ENCODE data around the gene ELF2. TPM values are rescaled to one million over a fixed set of nuclear protein-coding genes. Genes with fewer than 3 reads are reported as not detected.

ELF2 gene
- total RNA-seq, 1 donor from 2014 or later = 30.5 TPM

DNA sequence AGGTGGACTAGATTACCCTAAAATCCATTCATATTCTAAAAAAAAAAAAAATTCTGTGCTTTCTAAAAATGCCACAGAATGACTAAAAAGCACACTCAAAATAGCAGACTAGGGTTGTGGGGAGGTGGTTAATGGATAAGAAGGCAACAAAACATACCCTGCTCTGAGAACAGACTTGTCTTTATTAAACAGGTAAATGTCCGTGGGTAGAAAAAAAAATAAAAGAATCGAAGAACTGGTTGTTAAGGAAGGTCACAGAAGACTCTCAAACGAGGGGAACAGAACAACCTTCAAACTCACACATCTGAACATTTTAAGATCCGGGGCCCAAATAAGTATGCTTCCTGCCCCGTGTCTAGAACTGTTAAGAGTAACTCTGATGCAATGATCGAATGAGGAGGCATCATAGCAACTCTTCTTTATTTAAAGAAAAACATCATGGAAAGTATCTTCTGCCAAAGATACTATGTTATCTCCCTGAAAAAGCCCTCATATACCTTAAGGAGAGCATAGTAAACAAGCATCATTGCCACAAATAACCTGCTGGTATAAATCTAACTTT is 68.4 kb downstream of the ELF2 start:
- Mint-ChIP-seq H3K9me3 (no peaks in the 10 kb centered on the region), H3K36me3 (ENCODE audit: low read depth) (no peaks in the 10 kb centered on the region), H3K27me3 (no peaks in the 10 kb centered on the region), H3K4me1 (no peaks in the 10 kb centered on the region), H3K27ac (no peak overlapping the region), H3K4me3 (no peak overlapping the region)
- intact Hi-C loops (cut with micrococcal nuclease) = no loop called here
- DNase-seq = no peak

- no peak overlapping the region for H3K27ac Mint-ChIP-seq
- intact Hi-C loops (cut with micrococcal nuclease) = loop anchor here (1.0 to 2.0 kb wide), 4 partner anchors 69 to 196 kb away; partner anchors contain the start of gene ELF2
- H3K9me3 Mint-ChIP-seq = no peaks in the 10 kb centered on the region
These were observed 77.5 kb downstream of the ELF2 start for GRCh38 chr4:139099366-139099982.

DNA sequence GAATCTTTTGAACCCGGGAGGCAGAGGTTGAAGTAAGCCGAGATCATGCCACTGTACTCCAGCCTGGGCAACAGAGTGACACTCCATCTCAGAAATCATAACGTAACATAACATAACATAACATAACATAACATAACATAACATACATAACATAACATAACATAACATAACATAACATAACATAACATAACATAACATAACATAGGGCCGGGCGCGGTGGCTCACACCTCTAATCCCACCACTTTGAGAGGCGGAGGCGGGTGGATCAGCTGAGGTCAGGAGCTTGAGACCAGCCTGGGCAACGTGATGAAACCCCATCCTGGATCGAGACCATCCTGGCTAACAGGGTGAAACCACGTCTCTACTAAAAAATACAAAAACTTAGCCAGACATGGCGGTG is 84.7 kb downstream of the ELF2 start:
- H3K4me3 Mint-ChIP-seq = no peak overlapping the region
- no peaks in the 10 kb centered on the region for H3K27me3 Mint-ChIP-seq
- H3K4me1 Mint-ChIP-seq = no peaks in the 10 kb centered on the region
- no peak overlapping the region for H3K27ac Mint-ChIP-seq
- DNase-seq = no peak
- H3K36me3 Mint-ChIP-seq (ENCODE audit: low read depth) = no peaks in the 10 kb centered on the region
- H3K9me3 Mint-ChIP-seq = no peaks in the 10 kb centered on the region
- intact Hi-C loops (cut with micrococcal nuclease) = no loop called here

More at GRCh38 chr4:139099366-139099982, 77.5 kb downstream of the ELF2 start:
- Mint-ChIP-seq H3K27me3 (no peaks in the 10 kb centered on the region), H3K4me3 (no peak overlapping the region), H3K36me3 (ENCODE audit: low read depth) (no peaks in the 10 kb centered on the region), H3K4me1 (peaks cover 4% of the 10 kb centered on the region)
- peak; percentile 90 for DNase-seq

DNA sequence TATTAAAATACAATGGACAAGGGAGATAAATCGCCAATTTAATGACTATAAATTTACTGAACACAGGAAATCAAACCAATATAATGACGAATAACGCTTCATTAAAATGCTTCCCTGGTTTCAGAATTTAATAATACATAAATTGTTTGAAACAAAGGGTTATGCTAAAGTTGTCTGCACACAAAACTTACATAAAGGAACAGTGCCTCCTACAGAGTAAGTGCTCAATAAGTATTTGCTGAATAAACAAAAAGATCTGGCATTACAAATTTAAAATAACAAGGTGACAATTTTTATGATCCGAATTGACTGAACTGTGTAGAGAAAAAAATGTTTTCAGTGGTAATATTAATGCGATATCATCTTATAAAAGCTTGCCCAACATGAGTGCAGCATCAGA is 91.9 kb downstream of the ELF2 start:
- peak overlapping the region; percentile 100 for H3K4me3 Mint-ChIP-seq
- no peak for DNase-seq
- H3K9me3 Mint-ChIP-seq = no peaks in the 10 kb centered on the region
- H3K27me3 Mint-ChIP-seq = peaks cover 2% of the 10 kb centered on the region
- H3K27ac Mint-ChIP-seq = no peak overlapping the region
- intact Hi-C loops (cut with micrococcal nuclease) = no loop called here
- peaks cover 25% of the 10 kb centered on the region for H3K4me1 Mint-ChIP-seq
- H3K36me3 Mint-ChIP-seq (ENCODE audit: low read depth) = peaks cover 3% of the 10 kb centered on the region

- peaks cover 4% of the 10 kb centered on the region for H3K36me3 Mint-ChIP-seq (ENCODE audit: low read depth)
- H3K9me3 Mint-ChIP-seq = no peaks in the 10 kb centered on the region
- peaks cover 2% of the 10 kb centered on the region for H3K27me3 Mint-ChIP-seq
- intact Hi-C loops (cut with micrococcal nuclease) = loop anchor here (1.0 to 5.0 kb wide), 2 partner anchors 54 to 473 kb away; partner anchors contain the start of gene SETD7
- peak overlapping the region; percentile 100 for H3K4me3 Mint-ChIP-seq
- H3K4me1 Mint-ChIP-seq = peaks cover 28% of the 10 kb centered on the region
- DNase-seq = no peak
- peak overlapping the region; percentile 87 for H3K27ac Mint-ChIP-seq
These were observed 92.3 kb downstream of the ELF2 start for GRCh38 chr4:139084804-139085093.

DNA sequence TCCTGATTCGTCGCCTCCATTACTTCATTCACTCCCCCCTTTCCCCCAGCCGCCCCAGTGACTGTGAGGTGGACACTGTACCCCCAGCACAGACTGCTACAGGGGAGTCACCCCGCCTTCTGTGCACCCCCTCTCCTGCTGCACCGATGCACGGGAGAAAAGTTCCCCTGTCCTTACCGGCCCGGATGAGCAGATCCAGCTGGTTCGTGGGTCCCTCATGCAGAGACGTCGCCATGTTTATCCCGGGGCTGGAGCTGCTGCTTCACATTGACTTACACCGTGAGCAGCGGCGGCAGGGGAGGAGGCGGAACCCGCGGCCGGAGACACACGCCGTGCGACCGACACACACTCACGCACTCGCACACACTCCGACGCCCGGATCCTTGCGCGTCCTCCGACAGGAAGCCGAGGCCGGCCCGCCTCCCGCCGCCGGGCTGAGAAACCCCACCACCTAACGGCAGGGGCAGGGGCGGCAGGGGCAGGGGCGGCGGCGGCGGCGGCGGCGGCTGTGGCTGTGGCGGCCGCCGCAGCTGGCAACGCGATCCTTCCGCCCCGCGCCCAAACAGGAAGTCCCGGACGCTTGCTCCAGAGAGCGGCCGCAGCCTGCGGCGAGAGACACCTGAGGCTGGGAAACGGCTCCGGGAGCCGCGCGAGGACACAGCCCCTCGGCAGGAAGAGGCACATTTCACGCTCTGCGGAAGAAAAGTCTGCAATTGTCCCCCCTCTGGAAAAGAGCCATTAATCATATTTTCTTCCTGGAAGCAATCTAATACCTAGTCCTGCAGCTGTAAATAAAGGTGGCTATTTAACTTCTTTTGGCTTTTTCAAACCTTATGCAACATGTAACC is 92.8 kb downstream of the ELF2 start:
- Mint-ChIP-seq H3K36me3 (ENCODE audit: low read depth) (peaks cover 4% of the 10 kb centered on the region), H3K27ac (peak overlapping the region; percentile 100), H3K27me3 (peaks cover 2% of the 10 kb centered on the region), H3K4me1 (peaks cover 30% of the 10 kb centered on the region), H3K4me3 (peak overlapping the region; percentile 100), H3K9me3 (no peaks in the 10 kb centered on the region)
- DNase-seq = peak; percentile 95
- intact Hi-C loops (cut with micrococcal nuclease) = loop anchor here (1.0 to 5.0 kb wide), 6 partner anchors 54 to 473 kb away; partner anchors contain the start of genes NAA15, NOCT, RAB33B and SETD7

DNA sequence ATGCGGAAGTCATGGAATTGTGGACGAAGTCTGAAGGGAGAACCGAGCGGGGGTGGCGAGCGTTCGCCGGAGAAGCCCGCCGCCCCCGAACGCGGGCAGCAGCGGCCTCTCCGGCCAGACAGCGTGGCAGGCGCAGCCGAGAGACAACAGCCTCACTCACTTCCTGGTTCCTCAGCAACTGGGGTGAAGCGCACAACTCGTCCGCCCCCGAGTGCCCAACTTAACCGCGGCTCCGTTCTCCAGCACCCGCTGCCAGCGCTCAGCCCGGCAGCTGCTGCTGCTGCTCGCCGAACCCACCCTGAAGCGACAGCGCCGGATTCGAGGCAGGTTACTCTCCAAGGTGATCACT is 93.4 kb downstream of the ELF2 start:
- intact Hi-C loops (cut with micrococcal nuclease) = loop anchor here (1.0 to 5.0 kb wide), 5 partner anchors 68 to 474 kb away; partner anchors contain the start of genes NAA15, NOCT, RAB33B and SETD7
- Mint-ChIP-seq H3K4me3 (peak overlapping the region; percentile 100), H3K4me1 (peaks cover 30% of the 10 kb centered on the region), H3K27me3 (peaks cover 2% of the 10 kb centered on the region), H3K36me3 (ENCODE audit: low read depth) (peaks cover 4% of the 10 kb centered on the region), H3K27ac (peak overlapping the region; percentile 100), H3K9me3 (no peaks in the 10 kb centered on the region)
- peak; percentile 90 for DNase-seq

DNA sequence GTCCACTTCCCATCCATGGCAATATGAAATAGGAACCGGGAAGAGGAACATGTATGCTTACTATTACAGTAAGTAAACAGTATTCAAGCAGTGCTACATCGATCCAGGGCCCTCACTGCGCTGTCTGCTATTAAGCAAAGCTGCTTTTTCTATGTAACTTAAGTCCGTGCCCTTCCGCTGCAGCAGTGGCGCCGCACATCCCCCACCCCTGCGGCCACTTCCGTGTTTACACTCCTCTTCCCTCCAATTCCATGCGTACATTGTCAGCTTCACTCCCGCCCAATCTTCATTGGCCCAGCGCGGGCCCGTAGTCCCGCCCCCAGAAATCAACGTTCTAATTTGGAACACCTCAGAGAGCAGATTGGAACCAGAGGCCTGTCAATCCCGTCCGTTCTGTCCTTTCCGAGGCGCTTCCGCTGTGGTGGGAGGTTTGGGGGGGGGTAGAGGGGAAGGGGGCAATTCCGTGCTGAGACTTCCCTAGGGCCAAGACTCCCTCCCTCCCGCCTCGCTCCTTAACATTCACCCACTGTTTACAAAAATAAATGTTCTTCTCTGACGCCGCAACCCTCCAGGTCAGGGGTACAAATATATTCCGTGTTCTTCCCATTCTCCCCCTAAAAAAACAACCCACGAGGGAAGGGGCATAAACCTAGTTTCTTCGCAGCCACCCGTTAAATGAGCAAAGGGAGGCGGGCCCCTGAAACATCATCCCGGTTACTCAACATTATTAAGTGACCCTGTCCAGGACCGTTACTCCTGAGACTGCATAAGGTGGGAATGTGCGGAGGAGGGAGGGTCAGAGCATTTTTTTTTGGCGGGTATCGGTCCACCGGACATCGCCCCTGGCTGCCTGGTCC is 94.0 kb downstream of the ELF2 start:
- peaks cover 2% of the 10 kb centered on the region for H3K27me3 Mint-ChIP-seq
- H3K4me3 Mint-ChIP-seq = peak overlapping the region; percentile 100
- H3K9me3 Mint-ChIP-seq = no peaks in the 10 kb centered on the region
- intact Hi-C loops (cut with micrococcal nuclease) = loop anchor here (1.0 to 5.0 kb wide), 5 partner anchors 68 to 474 kb away; partner anchors contain the start of genes NAA15, NOCT, RAB33B and SETD7
- H3K27ac Mint-ChIP-seq = peak overlapping the region; percentile 100
- peaks cover 32% of the 10 kb centered on the region for H3K4me1 Mint-ChIP-seq
- DNase-seq = peak; percentile 98
- H3K36me3 Mint-ChIP-seq (ENCODE audit: low read depth) = peaks cover 4% of the 10 kb centered on the region

GRCh38 chr4:139078926-139079325 is 98.1 kb downstream of the ELF2 start:
- H3K4me3 Mint-ChIP-seq = no peak overlapping the region

DNA sequence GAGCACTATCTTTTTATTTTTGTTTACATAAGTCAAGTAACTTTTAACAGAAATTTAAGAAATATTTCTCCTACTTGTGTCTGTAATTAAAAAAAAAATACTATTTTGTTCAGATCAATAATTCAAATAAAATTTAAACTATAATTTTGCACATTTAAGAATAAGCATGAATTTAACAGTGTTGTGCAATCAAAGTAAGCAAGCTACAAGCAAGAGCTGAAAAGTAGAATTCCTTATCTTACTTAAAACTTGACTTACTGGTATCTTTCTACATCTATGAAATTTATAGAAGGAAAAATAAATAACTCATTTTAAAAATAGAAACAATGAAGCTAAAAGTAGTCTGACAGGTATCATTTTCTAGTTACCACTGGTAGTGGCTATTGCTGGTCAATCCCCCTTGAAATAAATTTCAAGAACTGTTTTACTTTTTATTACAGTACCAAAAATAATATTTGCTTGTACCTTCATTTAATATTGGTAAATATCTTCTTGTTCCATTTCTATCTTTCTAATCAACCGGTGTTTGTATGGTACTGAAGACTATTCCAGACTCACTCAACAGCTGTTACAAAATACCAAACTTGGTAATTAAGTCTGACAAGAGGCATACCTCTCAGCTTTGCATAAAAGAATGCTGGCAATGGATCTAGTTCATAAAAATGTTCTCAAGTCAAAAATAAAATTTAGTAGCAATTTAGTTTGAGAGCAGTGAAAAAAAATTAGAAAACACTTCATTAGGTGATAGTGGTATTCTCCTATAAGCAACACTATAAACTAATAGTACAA is 99.3 kb downstream of the ELF2 start:
- no peak overlapping the region for H3K27ac Mint-ChIP-seq
- no peak for DNase-seq
- peaks cover 6% of the 10 kb centered on the region for H3K36me3 Mint-ChIP-seq (ENCODE audit: low read depth)
- intact Hi-C loops (cut with micrococcal nuclease) = no loop called here
- H3K27me3 Mint-ChIP-seq = no peaks in the 10 kb centered on the region
- H3K9me3 Mint-ChIP-seq = no peaks in the 10 kb centered on the region
- peaks cover 30% of the 10 kb centered on the region for H3K4me1 Mint-ChIP-seq
- no peak overlapping the region for H3K4me3 Mint-ChIP-seq

More at GRCh38 chr4:139078926-139079325, 98.1 kb downstream of the ELF2 start:
- Mint-ChIP-seq H3K4me1 (peaks cover 31% of the 10 kb centered on the region), H3K9me3 (no peaks in the 10 kb centered on the region), H3K27ac (no peak overlapping the region), H3K27me3 (no peaks in the 10 kb centered on the region), H3K36me3 (ENCODE audit: low read depth) (peaks cover 5% of the 10 kb centered on the region)
- intact Hi-C loops (cut with micrococcal nuclease) = no loop called here
- no peak for DNase-seq

DNA sequence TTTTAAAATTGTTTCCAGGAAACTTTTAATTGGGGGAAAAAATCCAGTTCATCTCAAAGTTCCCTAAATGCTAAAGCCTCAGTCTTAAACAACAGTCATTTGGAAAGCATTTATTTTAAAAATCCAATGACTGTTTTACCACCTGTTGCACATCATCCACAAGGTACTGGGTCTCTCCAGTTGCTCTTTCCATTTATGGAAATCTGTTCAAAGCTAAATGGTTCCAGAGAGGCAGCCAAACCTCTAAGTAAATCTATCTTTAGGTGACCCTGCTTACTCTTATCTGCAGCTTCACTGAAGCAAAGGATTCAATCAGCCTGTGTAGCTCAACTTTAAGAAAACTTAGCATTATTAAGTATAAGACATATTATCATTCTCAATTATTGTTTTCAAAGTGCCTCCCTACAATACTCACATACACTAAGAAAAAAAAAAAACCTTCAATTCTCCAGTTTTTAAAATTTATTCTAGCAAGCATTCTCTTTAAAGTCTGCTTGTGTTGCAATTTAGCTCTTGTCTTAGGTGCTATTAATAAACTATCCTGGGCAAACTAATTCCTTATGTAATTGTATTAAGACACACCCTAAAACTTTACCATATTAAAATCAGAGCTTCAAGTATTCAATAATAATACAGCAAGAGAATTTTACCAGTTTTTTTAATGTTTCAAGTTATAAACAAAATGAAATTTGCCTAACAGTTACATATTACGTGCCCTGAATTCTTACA is 100.8 kb downstream of the ELF2 start:
- Mint-ChIP-seq H3K27ac (no peak overlapping the region), H3K27me3 (no peaks in the 10 kb centered on the region), H3K4me1 (peaks cover 16% of the 10 kb centered on the region), H3K36me3 (ENCODE audit: low read depth) (peaks cover 16% of the 10 kb centered on the region), H3K9me3 (no peaks in the 10 kb centered on the region), H3K4me3 (no peak overlapping the region)
- DNase-seq = no peak
- intact Hi-C loops (cut with micrococcal nuclease) = no loop called here

DNA sequence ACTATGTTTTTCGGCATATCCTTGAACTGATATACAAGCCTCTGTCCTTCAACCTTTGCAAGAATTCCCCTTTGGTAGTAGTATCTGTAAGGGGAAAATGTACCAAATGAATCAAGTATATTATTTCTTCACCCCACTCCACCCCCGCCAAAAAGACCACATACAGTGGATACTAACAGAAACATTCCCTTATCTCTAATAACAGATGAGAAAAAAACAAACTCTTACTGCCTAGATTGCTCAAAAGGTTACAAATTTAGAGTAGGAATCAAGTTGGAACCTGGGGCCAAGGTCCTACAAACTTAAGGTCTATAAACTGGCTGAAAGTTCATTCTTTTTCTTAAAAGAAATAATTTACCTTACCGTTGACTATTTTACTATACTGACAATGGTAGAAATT is 116.4 kb downstream of the ELF2 start:
- intact Hi-C loops (cut with micrococcal nuclease) = no loop called here
- Mint-ChIP-seq H3K27ac (peak overlapping the region; percentile 11), H3K36me3 (ENCODE audit: low read depth) (peaks cover 53% of the 10 kb centered on the region), H3K4me3 (no peak overlapping the region), H3K4me1 (peaks cover 8% of the 10 kb centered on the region), H3K27me3 (no peaks in the 10 kb centered on the region), H3K9me3 (no peaks in the 10 kb centered on the region)
- no peak for DNase-seq
